HG02840 (cell line): ENCODE results near the gene STAG3.
"Not testable (repeated sequence)": the region's sequence is repeated elsewhere in the genome, so short reads cannot be mapped to it uniquely, and the experiment has no call there.

Experiments used
- ATAC-seq: cut with Tn5 transposase; IDR thresholded peaks from one replicate; pipeline ENCODE4 v1.9.1; 2021; ENCODE audit warnings: mild to moderate bottlenecking, moderate library complexity, moderate number of reproducible peaks; ENCODE audit not compliant: unreplicated experiment, low FRiP score

STAG3 gene, protein sequence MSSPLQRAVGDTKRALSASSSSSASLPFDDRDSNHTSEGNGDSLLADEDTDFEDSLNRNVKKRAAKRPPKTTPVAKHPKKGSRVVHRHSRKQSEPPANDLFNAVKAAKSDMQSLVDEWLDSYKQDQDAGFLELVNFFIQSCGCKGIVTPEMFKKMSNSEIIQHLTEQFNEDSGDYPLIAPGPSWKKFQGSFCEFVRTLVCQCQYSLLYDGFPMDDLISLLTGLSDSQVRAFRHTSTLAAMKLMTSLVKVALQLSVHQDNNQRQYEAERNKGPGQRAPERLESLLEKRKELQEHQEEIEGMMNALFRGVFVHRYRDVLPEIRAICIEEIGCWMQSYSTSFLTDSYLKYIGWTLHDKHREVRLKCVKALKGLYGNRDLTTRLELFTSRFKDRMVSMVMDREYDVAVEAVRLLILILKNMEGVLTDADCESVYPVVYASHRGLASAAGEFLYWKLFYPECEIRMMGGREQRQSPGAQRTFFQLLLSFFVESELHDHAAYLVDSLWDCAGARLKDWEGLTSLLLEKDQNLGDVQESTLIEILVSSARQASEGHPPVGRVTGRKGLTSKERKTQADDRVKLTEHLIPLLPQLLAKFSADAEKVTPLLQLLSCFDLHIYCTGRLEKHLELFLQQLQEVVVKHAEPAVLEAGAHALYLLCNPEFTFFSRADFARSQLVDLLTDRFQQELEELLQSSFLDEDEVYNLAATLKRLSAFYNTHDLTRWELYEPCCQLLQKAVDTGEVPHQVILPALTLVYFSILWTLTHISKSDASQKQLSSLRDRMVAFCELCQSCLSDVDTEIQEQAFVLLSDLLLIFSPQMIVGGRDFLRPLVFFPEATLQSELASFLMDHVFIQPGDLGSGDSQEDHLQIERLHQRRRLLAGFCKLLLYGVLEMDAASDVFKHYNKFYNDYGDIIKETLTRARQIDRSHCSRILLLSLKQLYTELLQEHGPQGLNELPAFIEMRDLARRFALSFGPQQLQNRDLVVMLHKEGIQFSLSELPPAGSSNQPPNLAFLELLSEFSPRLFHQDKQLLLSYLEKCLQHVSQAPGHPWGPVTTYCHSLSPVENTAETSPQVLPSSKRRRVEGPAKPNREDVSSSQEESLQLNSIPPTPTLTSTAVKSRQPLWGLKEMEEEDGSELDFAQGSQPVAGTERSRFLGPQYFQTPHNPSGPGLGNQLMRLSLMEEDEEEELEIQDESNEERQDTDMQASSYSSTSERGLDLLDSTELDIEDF

DNA sequence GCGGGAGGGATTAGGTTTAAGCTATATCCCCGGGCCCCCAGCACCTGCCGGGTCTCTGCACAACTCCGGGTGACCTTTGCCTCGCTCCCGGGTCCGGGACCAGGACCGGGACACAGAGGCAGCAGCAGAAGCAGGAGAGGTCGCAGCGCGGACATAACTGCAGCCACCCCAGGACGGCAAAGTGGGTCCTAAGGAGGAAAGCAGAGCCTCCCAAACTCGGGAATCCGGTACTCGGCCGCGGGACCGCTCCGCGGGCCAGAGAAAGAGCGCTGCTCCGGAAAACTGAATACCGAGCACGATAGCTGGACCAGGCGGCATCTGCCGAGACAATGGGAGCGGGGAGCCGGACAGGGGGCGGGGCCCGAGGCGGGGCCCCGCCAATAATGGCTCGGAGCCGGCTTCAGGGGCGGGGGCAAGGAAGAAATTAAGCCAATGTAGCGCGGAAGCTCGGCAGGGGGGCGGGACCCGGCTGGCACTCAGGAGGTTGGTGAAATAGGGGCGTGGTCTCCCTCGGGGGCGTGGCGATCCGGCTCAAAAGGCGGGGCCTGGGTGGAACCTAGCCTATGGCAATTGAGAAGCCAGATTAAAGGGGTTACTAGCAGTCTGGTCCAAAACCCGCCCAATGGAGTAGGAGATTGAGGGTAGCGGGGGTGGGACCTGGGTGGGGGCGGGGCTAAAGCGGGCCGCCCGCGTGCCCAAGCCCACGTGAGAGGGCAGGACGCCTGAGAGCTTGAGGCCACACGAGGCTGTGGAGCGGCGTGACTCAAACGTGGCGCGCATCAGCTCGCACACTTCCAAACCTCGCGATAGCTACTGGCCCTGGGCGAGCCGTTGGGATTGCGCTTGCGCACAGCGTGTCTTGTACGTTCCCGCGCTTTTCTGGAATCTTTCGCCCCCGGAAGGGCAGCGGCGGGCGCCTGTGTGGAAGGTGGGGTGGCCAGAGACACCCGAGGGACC lies at the start of gene STAG3, which contains the start of gene GPC2:
Gene STAG3, plus strand, starts transcription at position 874 of the 957 bp plus-strand sequence. CDS start 2,639 bp downstream, outside the sequence.
Gene GPC2, minus strand, starts transcription at position 337 of the 957 bp plus-strand sequence. Its CDS starts 182 bp downstream, at position 155.
- peak; percentile 89 for ATAC-seq

DNA sequence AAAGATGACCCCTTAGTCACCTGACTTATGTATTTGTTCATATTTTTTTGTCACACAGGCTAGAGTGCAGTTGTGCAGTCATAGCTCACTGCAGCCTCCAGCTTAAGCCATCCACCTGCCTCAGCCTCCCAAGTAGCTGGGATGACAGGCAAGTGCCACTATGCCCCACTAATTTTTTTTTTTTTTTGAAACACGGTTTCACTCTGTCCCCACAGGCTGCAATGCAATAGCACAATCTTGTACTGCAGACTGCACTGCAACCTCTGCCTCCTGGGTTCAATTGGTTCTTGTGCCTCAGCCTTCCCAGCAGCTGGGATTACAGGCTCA lies 49.1 kb upstream of the STAG3 start:
- no peak for ATAC-seq

DNA sequence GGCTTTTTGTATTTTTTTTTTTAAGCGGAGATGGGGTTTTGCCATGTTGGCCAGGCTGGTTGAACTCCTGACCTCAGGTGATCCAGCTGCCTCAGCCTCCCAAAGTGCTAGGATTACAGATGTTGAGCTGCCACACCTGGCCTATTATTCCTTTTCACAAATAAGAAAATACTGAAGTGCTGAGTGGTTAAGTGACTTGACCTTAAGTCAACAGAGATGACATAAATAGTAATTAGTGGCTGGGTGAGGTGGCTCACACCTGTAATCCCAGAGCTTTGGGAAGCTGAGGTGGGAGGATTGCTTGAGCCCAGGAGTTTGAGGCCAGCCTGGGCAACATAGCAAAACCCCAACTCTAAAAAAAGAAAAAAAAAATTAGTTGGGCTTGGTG lies 47.5 kb upstream of the STAG3 start:
- not testable (repeated sequence) for ATAC-seq

DNA sequence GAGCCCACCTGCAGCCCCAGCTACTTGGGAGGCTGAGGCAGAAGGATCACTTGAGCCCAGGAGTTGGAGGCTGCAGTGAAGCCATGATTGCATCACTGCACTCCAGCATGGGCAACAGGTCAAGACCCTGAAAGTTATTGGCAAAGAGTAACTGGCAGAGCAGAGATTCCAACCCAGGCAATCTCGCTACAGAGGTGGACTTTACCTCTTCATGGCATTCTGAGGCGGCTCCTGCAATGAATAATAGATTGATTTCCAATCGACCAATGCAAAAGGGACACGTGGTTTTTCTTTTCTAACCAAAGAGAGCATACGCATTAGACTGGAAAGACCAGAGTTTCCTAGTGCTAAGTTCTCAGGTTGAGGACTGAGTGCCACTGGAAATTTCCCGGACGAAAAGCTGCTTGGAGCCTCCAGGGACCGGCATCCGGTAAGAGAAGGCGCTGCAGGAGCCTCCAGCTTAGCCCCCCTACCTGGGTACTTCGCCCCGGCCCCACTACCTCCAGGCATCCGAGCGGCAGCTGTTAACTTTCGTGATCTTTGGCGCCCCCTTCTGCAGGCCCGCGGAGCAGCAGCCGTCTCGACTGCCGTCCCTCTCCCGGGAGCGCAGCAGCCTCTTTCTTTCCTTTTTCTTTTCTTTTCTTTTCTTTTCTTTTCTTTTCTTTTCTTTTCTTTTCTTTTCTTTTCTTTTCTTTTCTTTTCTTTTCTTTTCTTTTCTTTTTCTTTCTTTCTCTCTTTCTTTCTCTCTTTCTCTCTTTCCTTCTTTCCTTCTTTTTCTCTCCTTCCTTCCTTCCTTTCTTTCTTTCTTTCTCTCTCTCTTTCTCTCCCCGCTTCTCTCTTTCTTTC lies 46.9 kb upstream of the STAG3 start:
- ATAC-seq: no peak

DNA sequence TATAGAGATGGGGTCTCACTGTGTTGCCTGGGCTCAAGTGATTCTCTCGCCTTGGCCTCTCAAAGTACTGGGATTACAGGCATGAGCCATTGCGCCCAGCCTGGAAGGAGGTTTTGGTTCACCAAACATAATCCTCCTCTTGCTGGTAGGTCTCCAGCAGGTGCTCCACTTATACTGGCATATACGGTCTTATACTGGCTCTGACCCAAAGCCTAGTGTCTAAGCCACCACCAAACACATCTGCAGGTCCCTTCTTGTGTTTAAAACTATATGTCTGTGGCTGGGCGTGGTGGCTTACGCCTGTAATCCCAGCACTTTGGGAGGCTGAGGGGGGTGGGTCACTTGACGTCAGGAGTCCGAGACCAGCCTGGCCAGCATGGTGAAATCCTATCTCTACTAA lies 45.6 kb upstream of the STAG3 start:
- no peak for ATAC-seq

DNA sequence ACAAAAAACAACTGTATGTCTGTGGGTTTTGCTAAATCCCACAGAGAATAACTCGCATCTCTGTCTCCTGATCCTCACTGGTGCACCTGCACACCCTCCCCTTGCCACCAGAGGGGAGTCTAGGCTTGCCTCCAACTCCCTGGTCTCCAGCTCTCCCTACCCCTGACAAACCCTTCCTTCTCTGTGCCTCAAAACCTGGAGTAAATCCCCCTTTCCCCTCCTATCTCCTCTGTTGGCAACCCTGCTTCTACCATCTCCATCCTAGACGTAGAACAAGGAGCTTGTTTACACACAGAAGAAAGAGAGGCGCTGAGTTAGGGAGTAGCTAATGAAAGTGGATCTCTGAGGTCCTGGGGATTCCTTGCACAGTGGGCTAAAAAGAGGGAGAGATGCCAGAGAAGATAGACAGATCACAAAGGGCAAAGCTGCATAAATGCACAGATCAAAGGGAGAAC lies 45.0 kb upstream of the STAG3 start:
- peak; percentile 53 for ATAC-seq

DNA sequence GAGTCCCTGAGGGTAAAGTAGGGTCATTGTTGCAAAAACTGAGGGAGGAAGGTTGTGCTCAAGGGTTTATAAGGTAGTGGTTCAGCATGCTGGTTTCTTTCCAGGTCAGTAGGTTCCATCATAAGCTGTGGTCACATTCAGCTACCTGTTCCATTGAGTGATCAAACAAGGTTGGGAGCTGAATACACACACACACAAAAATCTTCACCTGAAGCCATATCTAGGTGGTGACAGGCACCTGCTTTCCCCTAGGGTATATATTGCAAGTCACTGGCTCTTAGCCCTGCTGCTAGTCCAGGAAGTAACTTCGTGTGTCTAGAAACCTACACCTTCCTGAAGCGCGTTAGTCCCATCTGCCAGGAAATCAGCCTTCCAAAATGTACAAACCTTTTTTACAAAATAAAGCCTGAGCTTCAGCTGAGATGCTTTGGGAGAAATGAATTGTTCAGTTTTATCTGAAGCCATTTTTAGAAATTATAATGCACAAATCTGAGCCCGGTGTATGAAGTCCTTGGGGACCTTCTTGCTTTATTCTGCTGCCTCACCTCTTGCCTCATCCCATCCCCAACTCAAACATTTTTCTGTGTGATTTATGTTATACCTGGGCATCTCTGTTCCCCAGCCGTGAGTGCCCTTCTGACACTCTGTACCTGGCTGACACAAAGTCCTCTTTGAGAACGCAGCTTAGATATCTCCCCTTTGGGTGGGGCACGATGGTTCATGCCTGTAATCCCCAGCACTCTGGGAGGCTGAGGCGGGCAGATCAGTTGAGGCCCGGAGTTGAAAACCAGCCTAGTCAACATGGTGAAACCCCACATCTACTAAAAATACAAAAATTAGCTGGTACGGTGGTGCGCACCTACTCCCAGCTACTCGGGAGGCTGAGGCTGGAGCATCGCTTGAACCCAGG lies 39.6 kb upstream of the STAG3 start:
- no peak for ATAC-seq

DNA sequence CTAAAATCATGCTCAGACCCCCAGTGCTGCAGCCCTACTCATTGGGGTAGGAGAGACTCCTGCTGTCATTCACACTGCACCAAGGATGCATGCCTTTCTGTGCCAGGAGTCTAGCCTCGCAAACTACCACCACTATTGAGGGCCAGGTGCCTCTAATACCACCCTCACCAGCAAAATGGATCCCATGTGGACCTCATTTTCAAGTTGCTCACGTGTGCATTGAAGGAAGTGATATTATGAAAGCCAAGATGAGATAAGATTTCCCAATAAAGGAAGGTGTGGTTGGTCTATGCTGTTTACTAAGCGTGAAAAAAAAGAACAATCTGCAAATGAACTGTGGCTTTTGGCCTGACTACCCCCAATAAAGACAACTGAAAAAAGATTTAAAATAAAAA lies 36.2 kb upstream of the STAG3 start:
- no peak for ATAC-seq

DNA sequence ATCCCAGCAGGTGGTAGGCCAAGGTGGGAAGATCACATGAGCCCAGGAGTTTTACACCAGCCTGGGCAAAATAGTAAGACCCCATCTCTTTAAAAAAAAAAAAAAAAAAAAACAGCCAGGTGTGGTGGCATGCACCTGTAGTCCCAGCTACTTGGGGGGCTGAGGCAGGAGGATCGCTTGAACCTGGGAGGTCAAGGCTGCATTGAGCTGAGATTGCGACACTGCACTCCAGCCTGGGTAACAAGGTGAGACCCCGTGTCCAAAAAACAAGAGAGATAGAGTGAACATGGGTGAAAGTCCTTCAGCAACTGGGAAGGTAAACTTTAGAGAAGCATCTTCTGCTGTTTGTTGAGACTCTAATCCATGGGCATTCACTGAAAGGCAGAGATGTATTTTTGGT lies 35.3 kb upstream of the STAG3 start:
- no peak for ATAC-seq

DNA sequence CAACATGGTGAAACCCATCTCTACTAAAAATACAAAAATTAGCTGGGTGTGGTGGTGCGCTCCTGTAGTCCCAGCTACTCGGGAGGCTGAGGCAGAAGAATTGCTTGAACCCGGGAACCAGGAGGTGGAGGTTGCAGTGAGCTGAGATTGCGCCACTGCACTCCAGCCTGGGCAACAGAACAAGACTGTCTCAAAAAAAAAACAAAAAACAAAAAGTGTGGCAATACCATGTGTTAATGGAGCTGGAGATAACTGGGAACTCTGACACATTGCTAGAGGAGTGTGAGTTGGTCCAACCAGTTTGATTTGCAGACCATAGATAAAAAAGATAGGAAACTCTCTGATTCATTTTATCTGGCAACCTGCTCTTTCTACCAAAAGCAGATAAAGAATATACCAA lies 31.4 kb upstream of the STAG3 start:
- not testable (repeated sequence) for ATAC-seq

DNA sequence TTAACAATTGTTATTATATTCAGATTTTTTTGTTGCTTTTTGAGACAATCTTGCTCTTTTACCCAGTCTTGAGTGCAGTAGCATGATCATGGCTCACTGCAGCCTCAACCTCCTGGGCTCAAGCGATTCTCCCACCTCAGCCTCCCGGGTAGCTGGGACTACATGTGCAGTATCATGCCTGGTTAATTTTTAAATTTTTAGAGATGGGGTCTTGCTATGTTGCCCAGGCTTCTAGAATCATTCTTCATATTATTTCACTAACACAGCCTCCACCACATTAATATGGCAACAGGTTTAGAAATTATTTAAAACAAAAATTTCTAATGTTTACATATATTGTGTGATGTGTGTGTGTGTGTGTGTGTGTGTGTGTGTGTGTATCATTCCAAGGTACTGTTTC lies 30.4 kb upstream of the STAG3 start:
- no peak for ATAC-seq

DNA sequence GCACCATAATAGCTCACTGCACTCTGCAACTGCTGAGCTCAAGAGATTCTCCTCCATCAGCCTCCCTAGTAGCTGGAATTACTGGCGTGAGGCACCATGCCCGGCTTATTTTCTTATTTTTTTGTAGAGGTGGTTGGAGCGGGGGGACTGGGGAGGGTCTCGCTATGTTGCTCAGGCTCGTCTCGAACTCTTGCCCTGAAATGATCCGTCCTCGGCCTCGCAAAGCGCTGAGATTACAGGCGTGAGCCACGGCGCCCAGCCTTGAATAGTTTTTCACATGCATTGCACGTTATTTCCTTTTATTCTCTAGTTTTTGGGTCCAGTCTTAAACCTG lies 29.5 kb upstream of the STAG3 start:
- no peak for ATAC-seq

DNA sequence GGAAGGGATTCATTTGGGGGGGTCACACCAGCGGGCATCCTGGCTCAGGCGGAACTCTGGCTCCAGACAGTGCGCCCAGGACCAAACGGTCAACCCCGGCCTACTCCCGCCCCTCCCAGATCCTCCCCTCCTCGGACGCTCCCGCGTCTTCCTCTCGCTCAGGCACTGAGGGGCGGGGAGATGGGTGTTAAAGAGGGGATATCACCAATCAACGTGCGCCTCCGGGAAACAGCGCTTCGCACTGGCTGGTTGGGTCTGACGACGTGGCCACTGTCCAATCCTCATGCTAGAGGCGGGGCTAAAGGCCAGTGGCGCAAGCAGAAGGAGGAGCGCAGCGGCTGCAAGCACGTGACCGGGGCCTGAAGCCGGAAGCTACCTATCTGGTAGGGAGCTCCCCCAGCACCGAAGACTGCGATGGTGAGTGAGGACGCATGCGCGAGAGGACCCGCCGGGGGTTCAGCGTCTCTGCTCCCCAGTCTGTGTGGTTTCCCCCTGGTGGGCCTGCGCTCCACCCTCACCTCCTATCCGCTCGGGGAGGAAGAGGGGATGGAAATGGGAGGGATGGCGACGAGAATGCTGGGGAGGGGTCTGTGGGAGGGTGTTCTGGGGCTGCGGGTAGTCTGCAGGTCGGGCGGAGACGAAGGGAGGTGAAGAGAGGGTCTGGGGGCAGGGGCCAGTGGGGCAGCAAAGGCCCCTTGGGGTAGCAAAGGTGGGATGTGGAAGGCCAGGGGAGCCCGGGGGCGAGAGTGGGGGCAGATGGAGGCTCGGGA lies 29.0 kb upstream of the STAG3 start, which contains the start of gene LAMTOR4:
Gene LAMTOR4, plus strand, starts transcription at position 360 of the 770 bp plus-strand sequence. Its CDS starts 55 bp downstream, at position 415.
- peak; percentile 99 for ATAC-seq

DNA sequence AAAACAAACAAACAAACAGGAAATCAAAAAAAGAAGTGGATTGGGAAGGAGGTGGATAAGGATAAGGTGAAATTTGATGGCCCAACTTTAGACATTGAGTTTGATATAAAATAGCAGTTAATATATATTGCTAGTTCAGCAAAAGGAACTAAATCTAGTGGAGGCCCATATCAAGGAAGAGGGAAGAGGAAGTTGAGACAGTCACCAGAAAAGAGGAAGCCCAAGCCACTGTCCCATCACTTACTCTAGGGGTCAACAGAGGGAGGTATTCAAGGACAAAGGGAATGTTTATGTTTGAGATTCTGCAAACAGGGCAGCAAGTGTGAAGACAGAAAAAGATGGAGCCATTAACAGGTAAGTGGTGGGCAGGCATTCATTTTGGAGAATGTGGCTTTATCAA lies 25.3 kb upstream of the STAG3 start:
- no peak for ATAC-seq

DNA sequence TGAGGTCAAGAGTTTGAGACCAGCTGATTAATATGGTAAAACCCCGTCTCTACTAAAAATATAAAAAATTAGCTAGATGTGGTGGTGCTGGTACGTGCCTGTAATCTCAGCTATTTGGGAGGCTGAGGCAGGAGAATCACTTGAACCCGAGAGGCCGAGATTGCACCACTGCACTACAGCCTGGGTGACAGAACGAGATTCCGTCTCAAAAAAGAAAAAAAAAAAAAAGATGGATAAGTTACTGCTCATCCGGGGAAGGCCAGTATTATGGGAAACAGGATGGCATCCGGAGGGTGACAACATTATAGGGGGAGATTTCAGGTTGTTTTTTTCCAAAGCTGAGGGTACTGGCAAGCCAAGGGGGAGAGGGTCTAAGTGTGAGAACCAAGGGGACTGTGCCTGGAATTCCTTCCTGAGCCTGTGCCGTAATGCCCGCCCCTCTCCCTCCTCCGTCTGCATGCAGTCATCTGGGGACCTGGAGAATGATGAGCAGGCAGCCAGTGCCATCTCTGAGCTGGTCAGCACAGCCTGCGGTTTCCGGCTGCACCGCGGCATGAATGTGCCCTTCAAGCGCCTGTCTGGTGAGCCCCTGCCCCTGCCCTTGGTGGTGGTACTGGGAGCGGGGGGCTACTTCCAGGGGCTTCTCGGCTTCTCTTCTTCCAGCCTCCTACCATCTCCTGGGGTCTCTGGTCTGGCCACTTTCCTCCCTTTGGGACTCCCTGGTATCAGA lies 24.6 kb upstream of the STAG3 start:
- ATAC-seq: no peak
